HCT116 (cell line): ENCODE data around the gene PSMD3. TPM values are rescaled to one million over a fixed set of nuclear protein-coding genes. Genes with fewer than 3 reads are reported as not detected.

Experiments
- ATAC-seq: fragments of 200-7000 bp; cut with Tn5 transposase; 2 replicates; pipeline ENCODE4 v1.9.1; 2020; ENCODE audit warnings: mild to moderate bottlenecking, moderate library complexity
- BruUV-seq: library from RNA; stranded (reverse); fragments of 400-500 nt; replicated peaks from 2 replicates; lab custom pipeline; 2021; lab: Mats Ljungman, UMichigan
- CTCF ChIA-PET: fragments of 300-600 bp; sonication (Branson Sonifier 250); formaldehyde crosslinking; loops from one replicate; lab custom pipeline; 2021; ENCODE audit warnings: antibody characterized with exemption; lab: Charles Lee
- POLR2A ChIA-PET: fragments of 300-600, 350-600 bp; sonication (Branson Sonifier 250); formaldehyde crosslinking; loops from one replicate; lab custom pipeline; 2021; ENCODE audit warnings: antibody characterized with exemption; lab: Charles Lee
- RAD21 ChIA-PET, 2 experiments: fragments of 300-600 bp; sonication (Branson Sonifier 250); formaldehyde crosslinking; loops; one replicate each; lab custom pipeline; 2023; ENCODE audit warnings: low total read pairs in 2 of 2; ENCODE audit not compliant: uncharacterized antibody in 2 of 2, unreplicated experiment in 2 of 2, low non-redundant PET in 1 of 2; lab: Charles Lee
- DNase-seq: peaks from one replicate; pipeline ENCODE4 v3.0.0-alpha.2; 2010; ENCODE audit warnings: low read depth, low spot score
- H2AFZ ChIP-seq: fragments of 200-600 bp; shearing (Covaris generic), sonication (generic); 2 replicates; pipeline ENCODE4 v1.6.1; 2017; ENCODE audit warnings: low read depth, mixed run types, mixed read lengths, antibody characterized with exemption, low read length; ENCODE audit not compliant: poor library complexity, severe bottlenecking
- H3K27ac ChIP-seq: 2 replicates; pipeline ENCODE4 v1.5.1; 2012; ENCODE audit warnings: low read depth, low read length
- H3K27me3 ChIP-seq: fragments of 200-600 bp; sonication (generic); 2 replicates; pipeline ENCODE4 v1.6.1; 2016; ENCODE audit warnings: mixed run types, low read length, mixed read lengths; ENCODE audit not compliant: insufficient read depth
- H3K36me3 ChIP-seq, 2 experiments: fragments of 200-500 bp in 1 of 2; fragments of 200-600 bp in 1 of 2; sonication (Bioruptor generic) in 1 of 2; sonication (generic) in 1 of 2; 2 replicates each; pipeline versions ENCODE4 v1.5.1 to v1.6.1; 2014 to 2016; ENCODE audit warnings: low read length in 2 of 2, inconsistent platforms in 1 of 2, mixed read lengths in 1 of 2, mixed run types in 1 of 2; ENCODE audit not compliant: insufficient read depth in 2 of 2, control insufficient read depth in 1 of 2
- H3K4me1 ChIP-seq, 2 experiments: fragments of 200-600 bp in 1 of 2; sonication (generic) in 1 of 2; 2 replicates each; pipeline versions ENCODE4 v1.5.1 to v1.6.1; 2012 to 2017; ENCODE audit warnings: low read length in 2 of 2, inconsistent platforms in 1 of 2, mild to moderate bottlenecking in 1 of 2, mixed read lengths in 1 of 2, mixed run types in 1 of 2, moderate library complexity in 1 of 2; ENCODE audit not compliant: insufficient read depth in 2 of 2, control insufficient read depth in 1 of 2
- H3K4me2 ChIP-seq: fragments of 200-600 bp; sonication (generic); 2 replicates; pipeline ENCODE4 v1.6.1; 2017; ENCODE audit warnings: mixed run types, low read length, mixed read lengths
- H3K4me3 ChIP-seq, 2 experiments: fragments of 200-600 bp in 1 of 2; sonication (generic) in 1 of 2; replicated peaks in 1 of 2; 2 replicates each; pipeline ENCODE4 v1.5.1; 2011 to 2016; ENCODE audit warnings: low read length in 2 of 2, control low read depth in 1 of 2, low read depth in 1 of 2, mild to moderate bottlenecking in 1 of 2, mixed read lengths in 1 of 2, mixed run types in 1 of 2
- H3K79me2 ChIP-seq: fragments of 200-600 bp; sonication (generic); 2 replicates; pipeline ENCODE4 v1.6.1; 2017; ENCODE audit warnings: mild to moderate bottlenecking, mixed run types, low read length, moderate library complexity, mixed read lengths; ENCODE audit not compliant: insufficient read depth
- H3K9ac ChIP-seq: fragments of 200-600 bp; sonication (generic); 2 replicates; pipeline ENCODE4 v1.6.1; 2016; ENCODE audit warnings: low read length, mixed read lengths
- H3K9me2 ChIP-seq: fragments of 200-600 bp; sonication (generic), shearing (Covaris generic); 2 replicates; pipeline ENCODE4 v1.6.1; 2017; ENCODE audit warnings: mixed run types, mild to moderate bottlenecking, moderate library complexity; ENCODE audit not compliant: insufficient read depth
- H3K9me3 ChIP-seq, 2 experiments: fragments of 200-500 bp in 1 of 2; fragments of 200-600 bp in 1 of 2; sonication (Bioruptor generic) in 1 of 2; sonication (generic) in 1 of 2; 2 replicates each; pipeline ENCODE4 v1.6.1; 2014 to 2017; ENCODE audit warnings: low read length in 2 of 2, mixed read lengths in 2 of 2, inconsistent platforms in 1 of 2, low read depth in 1 of 2, mild to moderate bottlenecking in 1 of 2, mixed run types in 1 of 2, moderate library complexity in 1 of 2; ENCODE audit not compliant: control insufficient read depth in 1 of 2, insufficient read depth in 1 of 2
- H4K20me1 ChIP-seq: fragments of 200-600 bp; sonication (generic), shearing (Covaris generic); 2 replicates; pipeline ENCODE4 v1.6.1; 2017; ENCODE audit warnings: mixed run types, mild to moderate bottlenecking, moderate library complexity; ENCODE audit not compliant: insufficient read depth
- CBX3 ChIP-seq: IDR thresholded peaks from 2 replicates; pipeline ENCODE4 v1.6.1; 2012; ENCODE audit warnings: low read depth
- ELF1 ChIP-seq: IDR thresholded peaks from 2 replicates; pipeline ENCODE4 v1.6.1; 2012; ENCODE audit warnings: low read depth, borderline replicate concordance
- EZH2 ChIP-seq: fragments of 200-600 bp; sonication (generic); IDR thresholded peaks from 2 replicates; pipeline ENCODE4 v1.6.1; 2017; ENCODE audit warnings: antibody characterized with exemption, mixed run types
- EZH2phosphoT487 ChIP-seq: fragments of 200-600 bp; IDR thresholded peaks from 2 replicates; pipeline ENCODE4 v1.6.1; 2018; ENCODE audit warnings: antibody characterized with exemption, borderline replicate concordance
- POLR2AphosphoS5 ChIP-seq: IDR thresholded peaks from 2 replicates; pipeline ENCODE4 v1.6.1; 2011; ENCODE audit warnings: mild to moderate bottlenecking, low read depth, low read length, moderate library complexity
- RAD21 ChIP-seq: IDR thresholded peaks from 2 replicates; pipeline ENCODE4 v1.6.1; 2012; ENCODE audit warnings: low read depth, mild to moderate bottlenecking
- SIN3A ChIP-seq: IDR thresholded peaks from 2 replicates; pipeline ENCODE4 v1.6.1; 2012; ENCODE audit warnings: low read depth
- ZBTB33 ChIP-seq: IDR thresholded peaks from 2 replicates; pipeline ENCODE4 v1.6.1; 2011; ENCODE audit warnings: mild to moderate bottlenecking, low read length, moderate library complexity; ENCODE audit not compliant: insufficient replicate concordance; ENCODE audit errors: extremely low read depth
- intact Hi-C: fragments of 100-400 bp; cut with micrococcal nuclease; formaldehyde crosslinking; loops from 2 replicates; pipeline ENCODE4 v1.10.0; 2022
- total RNA-seq: library from RNA; stranded (reverse); gene quantifications from one replicate; pipeline ENCODE4 v1.2.1, GENCODE V29; 2021; ENCODE audit not compliant: unreplicated experiment
- TF ChIP-seq, protein P1 (sequence below): IDR thresholded peaks from 2 replicates; pipeline ENCODE4 v1.6.1; 2012; ENCODE audit warnings: low read depth

The PSMD3 gene
- total RNA-seq, 1 experiment from 2014 or later, result 152 TPM

DNA sequence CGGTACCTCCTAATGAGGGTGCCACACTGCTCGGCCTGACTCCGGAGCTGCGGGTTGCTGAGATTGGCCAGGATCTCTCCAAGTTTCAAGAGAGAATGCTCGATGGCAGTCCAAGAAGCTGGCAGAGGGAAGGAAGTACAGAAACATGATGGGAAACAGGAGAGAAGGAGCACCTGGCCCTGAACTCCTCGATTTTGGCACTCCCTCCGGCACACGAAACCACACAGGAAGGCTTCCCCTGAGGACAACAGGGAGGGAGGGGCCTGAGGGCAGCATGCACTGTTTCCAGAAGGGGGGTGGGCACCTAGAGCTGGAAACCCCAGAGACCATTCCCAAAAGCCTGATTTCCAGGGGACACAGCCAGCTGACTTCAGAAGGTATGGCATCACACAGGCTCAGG, 52.7 kb downstream of the PSMD3 start:
- Histone ChIP-seq H3K27me3 (no peaks in the 10 kb centered on the region), H2AFZ (no peak overlapping the region), H3K36me3 (peaks cover 19% of the 10 kb centered on the region in 2 experiments; a peak in 3 of 4 replicates)
- intact Hi-C loops, result no loop called here
- RAD21 ChIA-PET, result no interaction called here
- CTCF ChIA-PET, result interaction anchor here (2.9 kb wide), 1 partner anchor 42 kb away, joined by 8 read pairs; no protein-coding TSS in a partner anchor
- TF ChIP-seq EZH2 (no peak), SIN3A (no peak), POLR2AphosphoS5 (no peak), EZH2phosphoT487 (no peak), RAD21 (no peak), ZBTB33 (no peak), CBX3 (no peak), ELF1 (no peak)
- TF ChIP-seq, protein P1, sequence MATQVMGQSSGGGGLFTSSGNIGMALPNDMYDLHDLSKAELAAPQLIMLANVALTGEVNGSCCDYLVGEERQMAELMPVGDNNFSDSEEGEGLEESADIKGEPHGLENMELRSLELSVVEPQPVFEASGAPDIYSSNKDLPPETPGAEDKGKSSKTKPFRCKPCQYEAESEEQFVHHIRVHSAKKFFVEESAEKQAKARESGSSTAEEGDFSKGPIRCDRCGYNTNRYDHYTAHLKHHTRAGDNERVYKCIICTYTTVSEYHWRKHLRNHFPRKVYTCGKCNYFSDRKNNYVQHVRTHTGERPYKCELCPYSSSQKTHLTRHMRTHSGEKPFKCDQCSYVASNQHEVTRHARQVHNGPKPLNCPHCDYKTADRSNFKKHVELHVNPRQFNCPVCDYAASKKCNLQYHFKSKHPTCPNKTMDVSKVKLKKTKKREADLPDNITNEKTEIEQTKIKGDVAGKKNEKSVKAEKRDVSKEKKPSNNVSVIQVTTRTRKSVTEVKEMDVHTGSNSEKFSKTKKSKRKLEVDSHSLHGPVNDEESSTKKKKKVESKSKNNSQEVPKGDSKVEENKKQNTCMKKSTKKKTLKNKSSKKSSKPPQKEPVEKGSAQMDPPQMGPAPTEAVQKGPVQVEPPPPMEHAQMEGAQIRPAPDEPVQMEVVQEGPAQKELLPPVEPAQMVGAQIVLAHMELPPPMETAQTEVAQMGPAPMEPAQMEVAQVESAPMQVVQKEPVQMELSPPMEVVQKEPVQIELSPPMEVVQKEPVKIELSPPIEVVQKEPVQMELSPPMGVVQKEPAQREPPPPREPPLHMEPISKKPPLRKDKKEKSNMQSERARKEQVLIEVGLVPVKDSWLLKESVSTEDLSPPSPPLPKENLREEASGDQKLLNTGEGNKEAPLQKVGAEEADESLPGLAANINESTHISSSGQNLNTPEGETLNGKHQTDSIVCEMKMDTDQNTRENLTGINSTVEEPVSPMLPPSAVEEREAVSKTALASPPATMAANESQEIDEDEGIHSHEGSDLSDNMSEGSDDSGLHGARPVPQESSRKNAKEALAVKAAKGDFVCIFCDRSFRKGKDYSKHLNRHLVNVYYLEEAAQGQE, result no peak
- TF ChIP-seq, all 23 proteins: peak for 0
- H3K79me2 ChIP-seq, result no peaks in the 10 kb centered on the region
- H4K20me1 ChIP-seq, result no peaks in the 10 kb centered on the region
- H3K4me2 ChIP-seq, result no peak overlapping the region
- ATAC-seq (no peak), DNase-seq (no peak)
- H3K9me3 ChIP-seq, result no peaks in the 10 kb centered on the region
- H3K27ac ChIP-seq, result no peak overlapping the region
- POLR2A ChIA-PET, result no interaction called here
- no peak overlapping the region for H3K4me3 ChIP-seq
- no peak overlapping the region for H3K9ac ChIP-seq
- no TSS peak for BruUV-seq
- no peaks in the 10 kb centered on the region for H3K9me2 ChIP-seq
- no peaks in the 10 kb centered on the region for H3K4me1 ChIP-seq
